NCI-H526 (cell line): ENCODE results near the gene LGALS12.

Source experiments
- DNase-seq, 2 experiments: peaks; one replicate each; lab custom pipeline; 2025; lab: John Stamatoyannopoulos, UW

Gene LGALS12

DNA sequence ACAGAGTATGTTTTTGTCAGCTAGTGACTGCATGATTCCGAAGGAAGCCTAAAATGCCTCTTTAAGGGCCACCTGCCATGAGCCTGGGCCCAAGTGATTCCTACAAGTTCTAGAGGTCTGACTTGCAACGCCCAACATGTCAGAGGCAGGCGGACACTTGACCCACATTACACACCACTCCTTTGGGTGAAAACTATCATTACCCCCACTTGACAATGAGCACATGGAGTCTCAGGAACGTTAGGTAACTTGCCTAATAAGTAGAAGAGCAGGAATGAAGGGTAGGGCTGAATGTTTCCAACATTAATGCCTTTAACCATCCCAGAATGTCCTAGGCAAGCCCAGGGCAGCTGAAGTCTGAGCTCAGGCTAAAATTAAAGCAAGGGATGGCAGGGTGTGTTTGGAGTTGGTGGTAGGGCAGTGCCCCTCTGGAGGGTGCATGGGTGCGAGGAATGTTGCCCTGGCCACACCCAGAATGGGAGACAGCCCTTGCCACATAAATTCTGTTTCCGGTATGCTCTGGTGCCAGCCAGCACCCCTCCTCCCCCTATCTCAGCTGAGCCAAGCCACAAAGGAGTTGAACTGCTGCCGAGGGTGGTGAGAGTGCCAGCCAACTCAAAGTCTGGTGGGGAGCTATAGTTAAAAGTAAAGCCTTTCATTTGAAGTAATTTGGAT is 54.8 kb downstream of the LGALS12 start:
- DNase-seq = no peak

GRCh38 chr11:63563201-63564055 is 57.5 kb downstream of the LGALS12 start, which contains the start of gene PLAAT2:
Gene PLAAT2 (minus strand): TSS chr11:63563379. CDS start chr11:63563324, 55 bp downstream.
- no peak for DNase-seq

GRCh38 chr11:63564056-63564774 is 58.3 kb downstream of the LGALS12 start:
- DNase-seq = peak; percentile 18 to 67

- DNase-seq = no peak
These were observed 59.0 kb downstream of the LGALS12 start for GRCh38 chr11:63564784-63565350.
